Breast epithelium (tissue), 3 donors: ENCODE measurements around the gene HTR6.

Experiments
- CTCF ChIP-seq, 3 donors: fragments of 450-650 bp; IDR thresholded peaks; one replicate each; pipeline ENCODE4 v1.5.1; 2016 to 2017; ENCODE audit warnings: antibody characterized with exemption in 3 of 3, mild to moderate bottlenecking in 3 of 3, moderate library complexity in 3 of 3
- POLR2A ChIP-seq: fragments of 450-650 bp; IDR thresholded peaks from one replicate; pipeline ENCODE4 v1.6.1; 2016; ENCODE audit warnings: antibody characterized with exemption, mild to moderate bottlenecking, moderate library complexity

GRCh38 chr1:19720174-19720573 lies 55.5 kb downstream of the HTR6 start:
- TF ChIP-seq POLR2A (no peak), CTCF (IDR thresholded peaks at IDR 0.05) (no peak)
